GM12875 (cell line): ENCODE results near the gene SNX21.

Experiments
- H3K4me3 ChIP-seq: one replicate; pipeline ENCODE4 v1.5.1; 2011; ENCODE audit warnings: low read depth, low read length, control low read depth
- CTCF ChIP-seq: IDR thresholded peaks from 2 replicates; pipeline ENCODE4 v1.5.1; 2011; ENCODE audit warnings: low read depth, mild to moderate bottlenecking, control low read depth, inconsistent platforms, low read length, moderate library complexity, borderline replicate concordance; ENCODE audit not compliant: insufficient read depth

The SNX21 gene

GRCh38 chr20:45852326-45852725, 18.7 kb downstream of the SNX21 start:
- no peak for TF ChIP-seq CTCF
- no peak overlapping the region for H3K4me3 ChIP-seq

- no peak for TF ChIP-seq CTCF
- no peak overlapping the region for H3K4me3 ChIP-seq
These were observed 19.9 kb downstream of the SNX21 start for GRCh38 chr20:45853484-45853883.

GRCh38 chr20:45857114-45857881, 23.7 kb downstream of the SNX21 start, which contains the start of the genes ACOT8 and ZSWIM3:
Gene ACOT8 (minus strand): TSS chr20:45857392. CDS start chr20:45857315, 77 bp downstream.
Gene ZSWIM3 (plus strand): TSS chr20:45857614. CDS start chr20:45857826, 212 bp downstream.
- peak within 1 kb of the TSS; percentile 62 for H3K4me3 ChIP-seq
- no peak for TF ChIP-seq CTCF

- no peak for TF ChIP-seq CTCF
- peak overlapping the region; percentile 58 for H3K4me3 ChIP-seq
These were observed 24.2 kb downstream of the SNX21 start for GRCh38 chr20:45857882-45858216.

GRCh38 chr20:45859916-45860315, 26.3 kb downstream of the SNX21 start:
- TF ChIP-seq CTCF = no peak

GRCh38 chr20:45860560-45861220, 27.1 kb downstream of the SNX21 start:
- H3K4me3 ChIP-seq = no peak overlapping the region

More at GRCh38 chr20:45859916-45860315, 26.3 kb downstream of the SNX21 start:
- no peak overlapping the region for H3K4me3 ChIP-seq

More at GRCh38 chr20:45860560-45861220, 27.1 kb downstream of the SNX21 start:
- TF ChIP-seq CTCF = no peak
